Suprapubic skin (tissue), 4 donors: ENCODE results near the gene LRIG1. TPM values are rescaled to one million over a fixed set of nuclear protein-coding genes. Genes with fewer than 3 reads are reported as not detected.

Source experiments
- DNase-seq, 2 donors: peaks; one replicate each; pipeline ENCODE4 v3.0.0-alpha.2; 2019; ENCODE audit warnings: low spot score in 2 of 2
- H3K27ac ChIP-seq: fragments of 200-600 bp; sonication (generic); one replicate; pipeline ENCODE4 v1.5.1; 2019
- H3K27me3 ChIP-seq: fragments of 200-600 bp; sonication (generic); one replicate; pipeline ENCODE4 v1.5.1; 2019
- H3K36me3 ChIP-seq: fragments of 200-600 bp; sonication (generic); one replicate; pipeline ENCODE4 v1.5.1; 2019
- H3K4me1 ChIP-seq: fragments of 200-600 bp; sonication (generic); one replicate; pipeline ENCODE4 v1.5.1; 2019
- H3K4me3 ChIP-seq: fragments of 200-600 bp; sonication (generic); one replicate; pipeline ENCODE4 v1.5.1; 2019; ENCODE audit warnings: mild to moderate bottlenecking
- H3K9me3 ChIP-seq: fragments of 200-600 bp; sonication (generic); one replicate; pipeline ENCODE4 v1.5.1; 2019
- EP300 ChIP-seq: sonication (generic); formaldehyde crosslinking; IDR thresholded peaks from one replicate; pipeline ENCODE4 v1.6.1; 2017; ENCODE audit warnings: antibody characterized with exemption
- POLR2A ChIP-seq, 2 donors: fragments of 450-650 bp; IDR thresholded peaks; one replicate each; pipeline ENCODE4 v1.6.1; 2017; ENCODE audit warnings: antibody characterized with exemption in 2 of 2, mild to moderate bottlenecking in 2 of 2, moderate library complexity in 2 of 2
- POLR2AphosphoS5 ChIP-seq, 3 donors: sonication (generic); formaldehyde crosslinking; IDR thresholded peaks; one replicate each; pipeline ENCODE4 v1.6.1; 2017; ENCODE audit warnings: antibody characterized with exemption in 3 of 3
- WGBS: methylation state at CpG from one replicate; pipeline ENCODE4 v1.1.5; 2018; 5-methylcytosine and 5-hydroxymethylcytosine counted together
- total RNA-seq, 4 donors: library from RNA; depleted of rRNA; stranded (reverse); fragments of >200 nt; gene quantifications; one replicate each; pipeline ENCODE4 v1.1.0, GENCODE V29; 2016
- TF ChIP-seq, protein P1 (sequence below), 2 donors: fragments of 200-600 bp in 1 of 2; fragments of 450-650 bp in 1 of 2; sonication (generic) in 1 of 2; IDR thresholded peaks; one replicate each; pipeline ENCODE4 v1.5.1; 2016 to 2019; ENCODE audit warnings: antibody characterized with exemption in 2 of 2, mild to moderate bottlenecking in 1 of 2, moderate library complexity in 1 of 2

The LRIG1 gene
- total RNA-seq, 4 donors from 2014 or later: 69.1 to 88.0 (median 78.9) TPM

DNA sequence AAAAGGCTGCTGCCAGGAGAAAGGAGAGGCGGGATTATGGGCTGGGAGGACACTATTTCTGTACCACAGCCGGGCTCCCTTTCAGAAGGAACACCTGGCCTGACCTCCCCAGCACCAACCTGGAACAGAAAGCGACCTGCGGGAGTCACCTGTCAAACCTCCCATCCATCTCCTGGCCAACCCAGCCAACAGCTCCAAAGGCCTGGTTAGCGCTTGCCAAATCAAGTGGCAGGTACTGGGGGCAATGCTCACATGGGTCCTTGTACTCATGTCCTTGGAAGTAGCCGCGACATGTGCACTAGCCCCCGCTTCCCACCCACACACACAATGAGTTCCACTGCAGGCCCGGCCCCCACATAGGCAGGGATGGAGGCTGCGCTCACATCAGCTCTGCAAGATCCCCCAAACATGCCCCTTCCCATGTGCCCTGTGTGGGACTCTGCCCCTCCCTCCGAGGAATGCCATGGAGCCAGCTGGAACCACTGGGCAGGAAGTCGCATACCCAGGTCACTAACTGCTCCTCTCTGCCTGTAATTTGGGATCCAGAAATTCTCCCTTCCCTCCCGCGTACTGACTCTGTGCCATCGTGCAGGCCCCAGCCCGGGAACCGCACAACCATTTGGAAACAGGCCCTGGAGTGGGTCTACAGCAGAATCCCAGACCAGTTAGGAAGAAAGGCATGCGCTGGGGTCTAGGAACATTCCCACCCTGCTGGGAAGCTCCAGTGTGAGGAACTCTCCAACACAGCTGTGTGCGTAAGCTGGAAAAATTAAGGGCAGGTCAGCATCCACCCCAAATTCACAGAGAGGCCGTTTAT, 98.9 kb downstream of the LRIG1 start:
- H3K9me3 ChIP-seq: no peaks in the 10 kb centered on the region
- peaks cover 49% of the 10 kb centered on the region for H3K36me3 ChIP-seq
- H3K27me3 ChIP-seq: no peaks in the 10 kb centered on the region
- no peak overlapping the region for H3K27ac ChIP-seq
- TF ChIP-seq EP300 (no peak), POLR2A (IDR thresholded peaks at IDR 0.05) (no peak), POLR2AphosphoS5 (IDR thresholded peaks at IDR 0.05) (no peak)
- TF ChIP-seq, protein P1, sequence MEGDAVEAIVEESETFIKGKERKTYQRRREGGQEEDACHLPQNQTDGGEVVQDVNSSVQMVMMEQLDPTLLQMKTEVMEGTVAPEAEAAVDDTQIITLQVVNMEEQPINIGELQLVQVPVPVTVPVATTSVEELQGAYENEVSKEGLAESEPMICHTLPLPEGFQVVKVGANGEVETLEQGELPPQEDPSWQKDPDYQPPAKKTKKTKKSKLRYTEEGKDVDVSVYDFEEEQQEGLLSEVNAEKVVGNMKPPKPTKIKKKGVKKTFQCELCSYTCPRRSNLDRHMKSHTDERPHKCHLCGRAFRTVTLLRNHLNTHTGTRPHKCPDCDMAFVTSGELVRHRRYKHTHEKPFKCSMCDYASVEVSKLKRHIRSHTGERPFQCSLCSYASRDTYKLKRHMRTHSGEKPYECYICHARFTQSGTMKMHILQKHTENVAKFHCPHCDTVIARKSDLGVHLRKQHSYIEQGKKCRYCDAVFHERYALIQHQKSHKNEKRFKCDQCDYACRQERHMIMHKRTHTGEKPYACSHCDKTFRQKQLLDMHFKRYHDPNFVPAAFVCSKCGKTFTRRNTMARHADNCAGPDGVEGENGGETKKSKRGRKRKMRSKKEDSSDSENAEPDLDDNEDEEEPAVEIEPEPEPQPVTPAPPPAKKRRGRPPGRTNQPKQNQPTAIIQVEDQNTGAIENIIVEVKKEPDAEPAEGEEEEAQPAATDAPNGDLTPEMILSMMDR (IDR thresholded peaks at IDR 0.05): no peak
- H3K4me1 ChIP-seq: peaks cover 36% of the 10 kb centered on the region
- no peak overlapping the region for H3K4me3 ChIP-seq
- WGBS: 78% methylated on average over 14 of the region's 20 CpGs
- peak in 1 of 2 donors; percentile 53 for DNase-seq

DNA sequence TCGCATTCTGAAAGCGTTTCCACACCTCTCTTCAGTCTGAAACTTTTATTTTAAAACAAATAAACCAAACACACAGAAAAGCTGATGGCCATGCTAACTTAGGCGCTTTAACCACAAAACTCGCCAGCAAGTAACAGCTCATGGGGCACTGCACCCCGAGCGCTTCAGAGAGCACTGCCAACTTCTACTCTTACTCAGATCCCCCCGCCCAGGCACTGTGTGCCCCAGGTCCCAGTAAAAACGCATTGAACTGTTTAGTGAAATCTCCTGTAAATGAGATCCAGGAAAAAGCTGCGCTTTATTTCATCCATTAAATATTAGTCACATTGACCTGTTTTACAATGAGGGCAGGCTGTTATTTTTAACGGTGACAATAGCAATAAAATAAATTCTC, 99.7 kb downstream of the LRIG1 start:
- Histone ChIP-seq H3K4me1 (peaks cover 32% of the 10 kb centered on the region), H3K27ac (no peak overlapping the region), H3K27me3 (no peaks in the 10 kb centered on the region), H3K36me3 (peaks cover 48% of the 10 kb centered on the region), H3K9me3 (no peaks in the 10 kb centered on the region), H3K4me3 (no peak overlapping the region)
- WGBS: 69% methylated on average over 10 of the region's 10 CpGs
- TF ChIP-seq POLR2A (IDR thresholded peaks at IDR 0.05): no peak
- TF ChIP-seq POLR2AphosphoS5 (IDR thresholded peaks at IDR 0.05): no peak
- no peak for TF ChIP-seq EP300
- TF ChIP-seq, protein P1 (IDR thresholded peaks at IDR 0.05): no peak
- DNase-seq: peak in 1 of 2 donors; percentile 31

DNA sequence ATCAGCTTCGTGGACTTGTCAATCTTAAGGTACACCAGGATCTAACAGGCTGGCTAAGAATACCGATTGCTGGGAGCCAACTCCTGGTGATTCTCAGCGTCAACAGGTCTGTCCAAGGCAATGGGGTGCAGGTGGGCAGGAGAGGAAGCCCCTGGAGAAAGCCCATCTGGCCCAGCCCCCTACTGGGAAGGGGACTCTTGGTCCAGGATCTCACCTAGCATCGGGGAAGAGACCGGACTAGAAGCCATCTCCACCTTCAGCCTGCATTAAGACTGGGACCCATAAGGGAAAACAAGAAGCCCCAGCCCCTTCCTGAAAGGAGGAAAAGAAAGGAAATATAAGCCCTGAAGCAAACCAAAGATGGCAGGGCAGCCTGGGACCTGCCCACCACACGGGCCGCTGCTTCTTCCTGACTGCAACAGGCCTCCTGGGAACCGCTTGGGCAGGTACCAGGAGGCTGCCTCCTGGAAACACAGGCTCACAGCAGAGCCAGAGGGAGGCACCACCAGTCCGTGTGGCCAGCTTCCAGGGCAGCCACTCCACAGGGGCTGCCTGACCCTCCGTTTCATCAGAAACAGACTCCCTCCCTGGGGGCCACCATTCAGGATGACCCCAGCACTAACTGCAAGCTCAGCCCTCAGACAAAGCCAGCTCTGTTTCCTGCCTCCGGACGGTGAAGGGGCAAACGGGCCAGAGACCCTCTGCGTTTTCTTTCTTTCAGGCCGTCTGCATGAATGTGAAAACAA, 100.2 kb downstream of the LRIG1 start:
- peak in 1 of 2 donors; percentile 60 for DNase-seq
- H3K4me3 ChIP-seq: no peak overlapping the region
- no peak overlapping the region for H3K27ac ChIP-seq
- H3K36me3 ChIP-seq: peaks cover 48% of the 10 kb centered on the region
- 83% methylated on average over 13 of the region's 15 CpGs for WGBS
- TF ChIP-seq POLR2AphosphoS5 (IDR thresholded peaks at IDR 0.05) (no peak), POLR2A (IDR thresholded peaks at IDR 0.05) (no peak), EP300 (no peak)
- TF ChIP-seq, protein P1 (IDR thresholded peaks at IDR 0.05): no peak
- H3K4me1 ChIP-seq: peaks cover 29% of the 10 kb centered on the region
- no peaks in the 10 kb centered on the region for H3K27me3 ChIP-seq
- H3K9me3 ChIP-seq: no peaks in the 10 kb centered on the region

DNA sequence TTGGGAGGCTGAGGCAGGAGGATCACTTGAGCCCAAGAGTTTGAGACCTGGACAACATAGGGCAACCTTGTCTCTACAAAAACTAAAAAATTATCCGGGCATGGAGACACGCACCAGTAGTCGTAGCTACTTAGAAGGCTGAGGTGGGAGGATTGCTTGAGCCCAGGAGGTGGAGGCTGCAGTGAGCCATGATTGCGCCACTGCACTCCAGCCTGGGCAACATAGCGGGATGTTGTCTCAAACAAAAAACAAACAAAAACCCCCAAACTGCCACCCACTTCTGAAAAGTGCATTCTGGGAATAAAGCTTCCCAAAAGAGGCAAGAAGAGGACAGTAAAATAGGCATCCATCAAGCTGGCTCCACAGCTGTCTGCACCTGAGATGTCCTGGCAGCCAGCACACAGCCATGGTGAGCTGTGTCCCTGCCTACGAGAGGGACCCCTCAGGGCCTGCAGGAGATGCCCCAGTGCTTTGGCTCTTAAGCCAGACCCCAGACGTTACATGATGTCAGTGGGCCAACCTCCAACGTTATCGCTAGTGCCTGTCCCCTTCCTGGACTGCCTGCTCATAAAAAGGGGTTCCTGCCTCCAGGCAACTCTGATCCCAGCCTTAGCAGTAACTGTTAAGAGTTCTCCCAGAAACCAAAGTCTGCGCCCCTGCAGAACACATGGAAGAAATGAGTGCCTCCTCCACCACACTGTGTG, 101.1 kb downstream of the LRIG1 start:
- TF ChIP-seq, protein P1 (IDR thresholded peaks at IDR 0.05): no peak
- no peak for TF ChIP-seq EP300
- TF ChIP-seq POLR2A (IDR thresholded peaks at IDR 0.05): no peak
- no peak for TF ChIP-seq POLR2AphosphoS5 (IDR thresholded peaks at IDR 0.05)
- Histone ChIP-seq H3K9me3 (no peaks in the 10 kb centered on the region), H3K27ac (no peak overlapping the region), H3K4me3 (no peak overlapping the region), H3K27me3 (no peaks in the 10 kb centered on the region), H3K36me3 (peaks cover 47% of the 10 kb centered on the region), H3K4me1 (peaks cover 32% of the 10 kb centered on the region)
- 86% methylated on average over 10 of the region's 10 CpGs for WGBS
- DNase-seq: no peak
